ENCODE measurements around the gene PRKAG2. TPM values are rescaled to one million over a fixed set of nuclear protein-coding genes. Genes with fewer than 3 reads are reported as not detected.
A peak's percentile ranks its signal among the peaks of the same experiment; 100 is the strongest.

PRKAG2 gene
- total and polyA plus RNA-seq, 12 donors: 3.8 to 17.3 (median 10.9) TPM

DNA sequence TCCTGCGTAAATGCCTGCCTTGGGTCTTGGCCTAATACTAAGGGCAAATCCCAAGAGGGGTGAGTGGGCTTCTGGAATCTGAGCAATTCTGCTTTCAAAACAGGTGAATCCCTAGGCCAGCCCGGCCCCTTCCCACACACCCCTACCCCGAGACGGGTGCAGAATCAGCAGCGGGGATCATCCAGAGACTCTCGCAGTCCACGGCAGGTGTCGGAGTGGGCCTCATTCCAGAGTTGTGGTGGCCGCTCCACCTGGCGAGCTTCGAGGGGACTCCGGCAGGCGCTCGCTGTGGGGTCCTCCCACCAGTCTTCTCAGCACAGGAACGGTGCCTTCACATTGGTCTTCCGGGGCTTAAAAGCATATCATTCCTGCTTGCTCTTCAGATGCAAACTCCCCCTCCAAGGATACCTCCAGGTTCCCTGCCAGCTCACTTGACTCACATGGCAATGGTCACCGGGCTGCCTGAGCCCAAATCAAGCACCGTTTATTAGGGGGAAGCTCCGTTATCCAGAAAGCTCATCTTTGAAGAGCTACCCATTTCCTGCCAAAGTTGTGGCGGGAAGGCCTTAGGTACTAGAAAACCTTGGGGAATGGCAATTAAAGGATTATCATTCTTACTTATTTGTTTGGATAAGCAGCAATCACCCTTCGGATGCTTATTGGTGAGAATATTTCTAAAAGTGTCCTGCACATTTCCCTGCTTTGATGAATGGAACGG is 67.6 kb downstream of the PRKAG2 start:
- no peaks in the 10 kb centered on the region for H3K9me3 ChIP-seq (replicated peaks in 1 of 3)
- no peaks in the 10 kb centered on the region for H3K36me3 ChIP-seq (replicated peaks in 1 of 2)
- no peak overlapping the region for H3K4me3 ChIP-seq
- 80 to 89% (median 88%) methylated on average over 9 to 22 of the region's 22 CpGs for WGBS, 4 donors
- TF ChIP-seq, protein P1, sequence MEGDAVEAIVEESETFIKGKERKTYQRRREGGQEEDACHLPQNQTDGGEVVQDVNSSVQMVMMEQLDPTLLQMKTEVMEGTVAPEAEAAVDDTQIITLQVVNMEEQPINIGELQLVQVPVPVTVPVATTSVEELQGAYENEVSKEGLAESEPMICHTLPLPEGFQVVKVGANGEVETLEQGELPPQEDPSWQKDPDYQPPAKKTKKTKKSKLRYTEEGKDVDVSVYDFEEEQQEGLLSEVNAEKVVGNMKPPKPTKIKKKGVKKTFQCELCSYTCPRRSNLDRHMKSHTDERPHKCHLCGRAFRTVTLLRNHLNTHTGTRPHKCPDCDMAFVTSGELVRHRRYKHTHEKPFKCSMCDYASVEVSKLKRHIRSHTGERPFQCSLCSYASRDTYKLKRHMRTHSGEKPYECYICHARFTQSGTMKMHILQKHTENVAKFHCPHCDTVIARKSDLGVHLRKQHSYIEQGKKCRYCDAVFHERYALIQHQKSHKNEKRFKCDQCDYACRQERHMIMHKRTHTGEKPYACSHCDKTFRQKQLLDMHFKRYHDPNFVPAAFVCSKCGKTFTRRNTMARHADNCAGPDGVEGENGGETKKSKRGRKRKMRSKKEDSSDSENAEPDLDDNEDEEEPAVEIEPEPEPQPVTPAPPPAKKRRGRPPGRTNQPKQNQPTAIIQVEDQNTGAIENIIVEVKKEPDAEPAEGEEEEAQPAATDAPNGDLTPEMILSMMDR (IDR thresholded peaks at IDR 0.05): no peak
- no peak for TF ChIP-seq POLR2A (IDR thresholded peaks at IDR 0.05)
- no peaks in the 10 kb centered on the region for H3K27me3 ChIP-seq
- no peak for DNase-seq
- H3K27ac ChIP-seq: no peak overlapping the region
- intact Hi-C loops (cut with DNase I): no loop called here
- H3K4me1 ChIP-seq (replicated peaks in 1 of 2): no peaks in the 10 kb centered on the region

DNA sequence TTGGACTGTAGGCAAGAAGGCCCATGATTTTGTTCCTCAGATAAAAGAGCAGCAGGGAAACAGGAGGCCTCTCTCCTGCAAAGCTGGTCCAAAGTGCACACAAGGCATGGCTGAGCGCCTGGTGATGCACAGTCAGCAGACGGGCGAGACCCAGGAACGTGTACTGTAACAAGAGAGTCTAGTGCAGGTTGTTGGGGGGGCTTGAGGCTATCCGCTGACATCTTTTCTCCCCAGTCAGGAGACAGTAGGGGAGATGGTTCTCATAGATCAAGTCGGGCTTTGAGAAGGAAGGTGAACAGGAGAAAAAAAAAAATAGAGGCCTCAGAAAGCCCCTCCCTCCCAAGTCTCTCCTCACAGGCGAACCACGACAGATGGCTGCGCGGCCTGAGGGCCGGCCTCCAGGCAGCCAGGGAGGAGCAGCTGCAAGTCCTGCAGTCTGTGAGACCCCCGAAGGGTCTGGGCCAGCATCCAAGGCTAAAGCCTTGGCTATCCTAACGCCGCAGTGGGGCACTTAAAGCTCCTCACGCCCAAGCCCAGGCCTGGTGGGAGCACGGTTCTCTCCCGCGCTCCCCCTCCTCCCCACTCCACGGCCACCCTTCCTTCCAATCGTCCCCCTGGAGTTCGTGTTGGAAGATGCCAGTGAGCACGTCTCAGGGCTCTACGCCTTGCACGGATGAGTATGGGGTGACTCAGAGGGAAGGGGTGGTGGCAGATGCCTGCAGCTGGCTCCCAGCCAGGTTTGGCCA is 68.3 kb downstream of the PRKAG2 start:
- no peak overlapping the region for H3K27ac ChIP-seq
- H3K27me3 ChIP-seq: no peaks in the 10 kb centered on the region
- 72 to 80% (median 74%) methylated on average over 24 of the region's 24 CpGs for WGBS, 4 donors
- no peaks in the 10 kb centered on the region for H3K4me1 ChIP-seq (replicated peaks in 1 of 2)
- H3K4me3 ChIP-seq: no peak overlapping the region
- intact Hi-C loops (cut with DNase I): no loop called here
- peak in 2 of 7 donors; percentile 18 to 35 for DNase-seq
- no peaks in the 10 kb centered on the region for H3K36me3 ChIP-seq (replicated peaks in 1 of 2)
- no peaks in the 10 kb centered on the region for H3K9me3 ChIP-seq (replicated peaks in 1 of 3)
- TF ChIP-seq POLR2A (IDR thresholded peaks at IDR 0.05): no peak
- TF ChIP-seq, protein P1 (IDR thresholded peaks at IDR 0.05): no peak

DNA sequence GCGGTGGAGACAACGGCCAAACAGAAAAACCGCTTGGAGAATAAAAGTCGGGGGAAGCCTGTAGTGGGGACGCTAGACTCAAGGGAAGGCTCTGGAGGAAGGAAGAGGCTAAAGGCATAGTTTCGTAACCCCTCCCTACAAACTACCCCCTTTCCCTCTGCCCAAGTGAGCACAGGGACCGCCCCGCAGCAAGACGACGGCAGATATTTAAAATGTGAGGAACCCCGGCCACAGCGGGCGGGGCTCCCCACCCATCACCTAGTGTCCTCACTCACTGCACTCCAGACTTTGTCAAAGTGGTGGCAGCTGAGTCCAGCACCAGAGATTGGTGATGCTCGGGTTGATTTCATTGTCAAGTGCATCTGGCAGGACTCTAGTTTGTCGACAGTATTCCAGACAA is 69.1 kb downstream of the PRKAG2 start:
- Histone ChIP-seq H3K4me3 (no peak overlapping the region), H3K27me3 (no peaks in the 10 kb centered on the region), H3K36me3 (replicated peaks in 1 of 2) (no peaks in the 10 kb centered on the region), H3K9me3 (replicated peaks in 1 of 3) (no peaks in the 10 kb centered on the region), H3K4me1 (replicated peaks in 1 of 2) (no peaks in the 10 kb centered on the region), H3K27ac (no peak overlapping the region)
- no peak for TF ChIP-seq POLR2A (IDR thresholded peaks at IDR 0.05)
- TF ChIP-seq, protein P1 (IDR thresholded peaks at IDR 0.05): no peak
- intact Hi-C loops (cut with DNase I): no loop called here
- no peak for DNase-seq
- 76 to 87% (median 80%) methylated on average over 14 to 15 of the region's 15 CpGs for WGBS, 4 donors

DNA sequence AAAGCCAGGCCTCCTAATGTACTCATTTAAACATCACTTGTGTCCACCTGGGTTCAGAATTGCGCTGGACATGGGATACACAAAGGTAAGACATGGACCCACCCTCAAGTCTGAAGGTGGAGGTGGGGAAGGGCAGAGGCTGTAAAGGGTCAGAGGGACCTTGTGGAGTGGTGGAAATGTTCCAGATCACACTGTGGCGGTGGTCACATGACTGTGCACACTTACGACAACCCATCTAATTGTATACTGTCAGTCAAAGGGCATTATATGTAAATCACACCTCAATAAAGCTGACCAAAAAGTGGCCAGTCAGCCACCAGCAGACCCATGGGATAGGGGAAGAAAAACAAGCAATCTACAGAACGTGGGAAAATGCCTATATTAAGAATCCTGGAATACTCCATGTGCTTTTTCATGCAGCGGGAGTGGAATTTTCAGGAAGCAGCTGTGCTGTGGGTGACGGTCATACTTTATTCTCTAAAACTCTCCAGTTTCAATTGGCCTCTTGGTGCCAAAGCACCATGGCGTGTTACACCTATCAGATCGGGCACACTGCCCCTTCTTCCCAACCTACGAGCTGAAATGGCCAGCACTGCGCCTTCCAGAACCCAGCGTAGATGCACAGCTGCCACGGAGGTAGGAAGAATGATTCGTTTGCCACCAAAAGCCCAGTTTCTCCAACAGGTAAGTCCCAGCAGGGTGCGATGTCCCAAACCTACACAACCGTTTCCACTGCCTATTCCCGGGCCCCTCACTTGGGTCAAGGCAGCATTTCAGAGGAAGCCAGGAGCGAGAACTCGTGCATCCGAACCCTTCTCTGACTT is 69.8 kb downstream of the PRKAG2 start:
- Histone ChIP-seq H3K27me3 (no peaks in the 10 kb centered on the region), H3K4me3 (no peak overlapping the region), H3K9me3 (replicated peaks in 1 of 3) (no peaks in the 10 kb centered on the region), H3K27ac (no peak overlapping the region), H3K4me1 (replicated peaks in 1 of 2) (no peaks in the 10 kb centered on the region), H3K36me3 (replicated peaks in 1 of 2) (no peaks in the 10 kb centered on the region)
- intact Hi-C loops (cut with DNase I): no loop called here
- TF ChIP-seq POLR2A (IDR thresholded peaks at IDR 0.05): no peak
- TF ChIP-seq, protein P1 (IDR thresholded peaks at IDR 0.05): no peak
- WGBS, 4 donors: 78 to 81% (median 80%) methylated on average over 19 of the region's 19 CpGs
- DNase-seq: no peak
